Gastrocnemius medialis (tissue), 4 donors: ENCODE measurements around the gene DGLUCY. TPM values are rescaled to one million over a fixed set of nuclear protein-coding genes. Genes with fewer than 3 reads are reported as not detected.

Source experiments
- ATAC-seq, 2 donors: fragments of 150-250 bp; one replicate each; pipeline ENCODE4 v1.9.1; 2016
- DNase-seq, 2 donors: peaks; one replicate each; pipeline ENCODE4 v3.0.0-alpha.2; 2019
- H3K27ac ChIP-seq, 4 donors: fragments of 200-600 bp; sonication (generic); 1 replicate in 1 of 4; 2 replicates in 3 of 4; pipeline ENCODE4 v1.5.1; 2016 to 2018; ENCODE audit warnings: mild to moderate bottlenecking in 2 of 4, moderate library complexity in 1 of 4
- H3K27me3 ChIP-seq, 3 donors: fragments of 200-600 bp; sonication (generic) in 2 of 3; 1 replicate in 1 of 3; 2 replicates in 2 of 3; pipeline versions ENCODE4 v1.5.1 to v1.6.0; 2016 to 2019; ENCODE audit warnings: mild to moderate bottlenecking in 1 of 3, moderate library complexity in 1 of 3
- H3K36me3 ChIP-seq, 2 donors: fragments of 200-600 bp; sonication (generic) in 1 of 2; one replicate each; pipeline ENCODE4 v1.5.1; 2017 to 2018
- H3K4me1 ChIP-seq, 2 donors: fragments of 200-600 bp; sonication (generic) in 1 of 2; one replicate each; pipeline ENCODE4 v1.5.1; 2016 to 2017; ENCODE audit warnings: mild to moderate bottlenecking in 2 of 2
- H3K4me3 ChIP-seq, 4 donors: fragments of 200-600 bp; sonication (generic) in 3 of 4; 1 replicate in 1 of 4; 2 replicates in 3 of 4; pipeline ENCODE4 v1.5.1; 2016 to 2019; ENCODE audit warnings: mild to moderate bottlenecking in 2 of 4
- H3K9me3 ChIP-seq, 3 donors: fragments of 200-600 bp; sonication (generic) in 2 of 3; 1 replicate in 1 of 3; 2 replicates in 2 of 3; pipeline ENCODE4 v1.5.1; 2016 to 2019
- POLR2A ChIP-seq, 2 donors: fragments of 450-650 bp; IDR thresholded peaks; one replicate each; pipeline ENCODE4 v1.6.1; 2017; ENCODE audit warnings: antibody characterized with exemption in 2 of 2, mild to moderate bottlenecking in 2 of 2, moderate library complexity in 2 of 2
- in situ Hi-C, 4 donors: fragments of 200-750 bp; cut with MboI; loops; one replicate each; pipeline versions ENCODE4 v1.15.0 to v1.8.0; 2017; ENCODE audit warnings: low sequenced_read_pairs in 4 of 4
- intact Hi-C: fragments of 100-400 bp; cut with DNase I; formaldehyde crosslinking; loops from one replicate; pipeline ENCODE4 v1.15.1; 2023; ENCODE audit warnings: low total_unique reads
- total RNA-seq, 4 donors: library from RNA; depleted of rRNA; stranded (reverse); fragments of >200 nt; gene quantifications; one replicate each; pipeline versions ENCODE4 v1.1.0 to v1.2.3, GENCODE V29; 2016
- TF ChIP-seq, protein P1 (sequence below), 5 experiments: fragments of 450-650 bp in 3 of 5; fragments of 200-600 bp in 2 of 5; sonication (generic) in 2 of 5; IDR thresholded peaks in 4 of 5; conservative IDR thresholded peaks in 1 of 5; 1 replicate in 4 of 5; 2 replicates in 1 of 5; pipeline ENCODE4 v1.5.1; 2016 to 2019; ENCODE audit warnings: antibody characterized with exemption in 5 of 5, mild to moderate bottlenecking in 3 of 5, moderate library complexity in 3 of 5

DGLUCY gene
- total RNA-seq, 4 donors from 2014 or later = 29.3 to 93.7 (median 67.8) TPM

DNA sequence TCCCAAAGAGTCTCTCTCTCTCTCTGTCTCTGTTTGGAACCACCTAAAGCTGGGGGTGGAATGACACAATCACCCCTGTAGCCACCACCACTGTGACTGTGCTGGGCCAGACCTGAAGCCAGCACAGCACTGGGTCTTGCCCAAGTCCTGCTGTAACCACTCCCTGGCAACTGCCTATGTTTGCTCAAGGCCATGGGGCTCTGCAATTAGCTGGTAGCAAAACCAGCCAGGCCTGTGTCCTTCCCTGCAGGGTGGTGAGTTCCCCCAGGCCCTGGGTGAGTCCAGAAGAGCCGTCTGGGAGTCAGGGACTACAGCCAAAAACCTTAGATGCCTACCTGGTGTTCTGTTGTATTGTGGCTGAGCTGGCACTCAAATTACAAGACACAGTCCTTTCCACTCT, 50.8 kb downstream of the DGLUCY start:
- H3K4me1 ChIP-seq = peaks cover 58 to 82% of the 10 kb centered on the region in 2 donors
- peak overlapping the region; percentile 90 to 96 (median 94) for H3K27ac ChIP-seq
- no peak overlapping the region for H3K4me3 ChIP-seq
- DNase-seq (peak; percentile 82 to 93), ATAC-seq (peak; percentile 23 to 27)
- TF ChIP-seq, protein P1, sequence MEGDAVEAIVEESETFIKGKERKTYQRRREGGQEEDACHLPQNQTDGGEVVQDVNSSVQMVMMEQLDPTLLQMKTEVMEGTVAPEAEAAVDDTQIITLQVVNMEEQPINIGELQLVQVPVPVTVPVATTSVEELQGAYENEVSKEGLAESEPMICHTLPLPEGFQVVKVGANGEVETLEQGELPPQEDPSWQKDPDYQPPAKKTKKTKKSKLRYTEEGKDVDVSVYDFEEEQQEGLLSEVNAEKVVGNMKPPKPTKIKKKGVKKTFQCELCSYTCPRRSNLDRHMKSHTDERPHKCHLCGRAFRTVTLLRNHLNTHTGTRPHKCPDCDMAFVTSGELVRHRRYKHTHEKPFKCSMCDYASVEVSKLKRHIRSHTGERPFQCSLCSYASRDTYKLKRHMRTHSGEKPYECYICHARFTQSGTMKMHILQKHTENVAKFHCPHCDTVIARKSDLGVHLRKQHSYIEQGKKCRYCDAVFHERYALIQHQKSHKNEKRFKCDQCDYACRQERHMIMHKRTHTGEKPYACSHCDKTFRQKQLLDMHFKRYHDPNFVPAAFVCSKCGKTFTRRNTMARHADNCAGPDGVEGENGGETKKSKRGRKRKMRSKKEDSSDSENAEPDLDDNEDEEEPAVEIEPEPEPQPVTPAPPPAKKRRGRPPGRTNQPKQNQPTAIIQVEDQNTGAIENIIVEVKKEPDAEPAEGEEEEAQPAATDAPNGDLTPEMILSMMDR (IDR thresholded peaks at IDR 0.05 in 4 of 5, conservative IDR thresholded peaks at IDR 0.05 in 1 of 5) = no peak
- TF ChIP-seq POLR2A (IDR thresholded peaks at IDR 0.05) = no peak
- in situ Hi-C loops (loop anchor here in 2 of 4 donors (25.0 kb wide), 1 partner anchor 777 kb away; the partner anchor contains the start of gene CALM1 (in 2 of the 2)), intact Hi-C loops (loop anchor here (2.0 to 10.0 kb wide), 3 partner anchors 70 to 580 kb away; no protein-coding TSS in a partner anchor)
- H3K9me3 ChIP-seq = no peaks in the 10 kb centered on the region
- no peaks in the 10 kb centered on the region for H3K27me3 ChIP-seq
- H3K36me3 ChIP-seq = peaks cover 0 to 22% of the 10 kb centered on the region in 2 donors

DNA sequence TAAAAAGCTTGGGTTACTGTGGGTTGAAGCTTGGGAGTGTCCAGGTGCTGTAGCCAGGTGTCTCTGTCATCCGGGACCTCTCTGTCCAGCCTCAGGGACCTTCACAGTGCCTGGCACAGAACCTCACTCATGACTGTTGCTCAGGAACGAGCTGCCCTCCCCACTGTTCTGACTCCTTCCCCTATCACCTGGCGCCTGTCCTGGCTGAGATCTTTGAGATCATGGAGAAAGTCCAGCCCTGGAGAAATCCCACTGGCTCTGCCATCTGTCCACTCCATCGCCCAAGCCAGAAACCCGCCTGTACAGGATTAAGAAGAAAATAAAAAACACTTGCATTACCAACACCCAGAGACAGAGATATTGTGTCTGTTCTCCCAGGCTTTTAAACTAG, 53.5 kb downstream of the DGLUCY start:
- peak; percentile 47 to 56 for ATAC-seq
- TF ChIP-seq, protein P1 (IDR thresholded peaks at IDR 0.05 in 4 of 5, conservative IDR thresholded peaks at IDR 0.05 in 1 of 5) = no peak
- no peak for TF ChIP-seq POLR2A (IDR thresholded peaks at IDR 0.05)
- H3K27me3 ChIP-seq = no peaks in the 10 kb centered on the region
- peak; percentile 91 to 95 for DNase-seq
- H3K4me3 ChIP-seq = no peak overlapping the region
- intact Hi-C loops = loop anchor here (2.0 to 10.0 kb wide), 4 partner anchors 19 to 583 kb away; no protein-coding TSS in a partner anchor
- H3K36me3 ChIP-seq = peaks cover 0 to 3% of the 10 kb centered on the region in 2 donors
- no peaks in the 10 kb centered on the region for H3K9me3 ChIP-seq
- H3K4me1 ChIP-seq = peaks cover 79 to 94% of the 10 kb centered on the region in 2 donors
- in situ Hi-C loops = loop anchor here in 2 of 4 donors (25.0 kb wide), 1 partner anchor 780 kb away; the partner anchor contains the start of gene CALM1 (in 2 of the 2)
- H3K27ac ChIP-seq = peak overlapping the region; percentile 90 to 96 (median 94)

DNA sequence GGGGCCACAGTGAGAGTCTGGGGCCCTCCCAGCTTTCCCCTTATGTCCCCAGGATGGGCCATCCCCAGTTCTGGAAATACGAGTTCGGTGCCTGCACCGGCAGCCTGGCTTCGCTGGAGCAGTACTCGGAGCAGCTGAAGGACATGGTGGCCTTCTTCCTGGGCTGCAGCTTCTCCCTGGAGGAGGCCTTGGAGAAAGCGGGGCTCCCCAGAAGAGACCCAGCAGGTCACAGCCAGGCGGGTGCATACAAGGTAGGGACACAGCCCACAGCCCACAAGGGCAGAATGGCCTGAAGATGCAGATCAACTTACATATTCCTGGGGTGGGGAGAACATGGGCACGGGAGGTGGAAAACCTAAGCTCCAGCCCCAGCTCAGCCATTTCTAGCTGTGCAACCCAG, 56.1 kb downstream of the DGLUCY start:
- in situ Hi-C loops = loop anchor here (5.0 to 25.0 kb wide), 6 partner anchors 113 to 783 kb away; partner anchors contain the start of gene CALM1 (in 2 of the 4)
- Histone ChIP-seq H3K4me3 (peak overlapping the region in 3 of 4 donors; percentile 40 to 46 (median 44)), H3K27me3 (no peaks in the 10 kb centered on the region), H3K4me1 (peaks cover 69 to 80% of the 10 kb centered on the region in 2 donors), H3K9me3 (no peaks in the 10 kb centered on the region), H3K36me3 (peaks cover 0 to 12% of the 10 kb centered on the region in 2 donors), H3K27ac (peak overlapping the region; percentile 90 to 96 (median 94))
- intact Hi-C loops = loop anchor here (10.0 kb wide), 2 partner anchors 415 to 585 kb away; no protein-coding TSS in a partner anchor
- ATAC-seq (peak; percentile 3 to 6), DNase-seq (peak in 1 of 2 donors; percentile 39)
- TF ChIP-seq POLR2A (IDR thresholded peaks at IDR 0.05) = no peak
- TF ChIP-seq, protein P1 (IDR thresholded peaks at IDR 0.05 in 4 of 5, conservative IDR thresholded peaks at IDR 0.05 in 1 of 5) = no peak

DNA sequence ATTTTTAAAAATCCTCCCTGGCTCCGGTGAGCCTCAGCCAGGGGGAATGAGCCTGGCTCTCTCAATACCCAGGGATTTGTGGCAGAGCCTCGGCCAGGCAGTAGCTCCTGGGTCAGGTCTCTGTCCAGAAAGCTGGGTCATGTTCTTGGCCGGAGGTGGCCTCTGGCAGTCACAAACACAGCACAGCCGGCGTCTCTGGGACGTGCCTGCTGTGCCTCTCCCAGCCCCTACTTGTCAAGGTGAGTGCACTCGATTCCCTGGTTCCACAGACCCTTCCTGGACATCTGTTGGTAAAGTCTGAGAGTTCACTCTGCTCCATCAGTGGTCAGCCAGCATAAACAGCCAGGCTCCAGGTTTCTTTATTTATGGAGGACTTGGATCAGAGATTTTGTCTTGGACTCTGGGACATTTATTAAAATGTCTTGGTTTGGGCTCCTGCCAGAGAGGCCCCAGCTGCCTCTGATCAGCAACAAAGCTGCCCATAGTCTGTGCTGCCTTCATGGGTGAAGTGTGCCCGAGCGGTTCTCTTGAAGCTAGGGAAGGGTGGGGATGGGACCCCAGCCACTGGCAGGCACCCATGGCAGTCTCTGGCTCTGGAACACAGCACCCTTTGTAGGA, 56.7 kb downstream of the DGLUCY start:
- ATAC-seq (peak; percentile 57 to 60), DNase-seq (peak; percentile 82 to 92)
- no peaks in the 10 kb centered on the region for H3K9me3 ChIP-seq
- H3K4me3 ChIP-seq = peak overlapping the region in 3 of 4 donors; percentile 40 to 46 (median 44)
- in situ Hi-C loops (loop anchor here (5.0 to 25.0 kb wide), 6 partner anchors 113 to 783 kb away; partner anchors contain the start of gene CALM1 (in 2 of the 4)), intact Hi-C loops (no loop called here)
- no peaks in the 10 kb centered on the region for H3K27me3 ChIP-seq
- peak overlapping the region; percentile 90 to 96 (median 94) for H3K27ac ChIP-seq
- TF ChIP-seq, protein P1 (IDR thresholded peaks at IDR 0.05 in 4 of 5, conservative IDR thresholded peaks at IDR 0.05 in 1 of 5) = no peak
- peak; percentile 48 to 77 for TF ChIP-seq POLR2A (IDR thresholded peaks at IDR 0.05)
- H3K36me3 ChIP-seq = peaks cover 0 to 12% of the 10 kb centered on the region in 2 donors
- peaks cover 62 to 73% of the 10 kb centered on the region in 2 donors for H3K4me1 ChIP-seq
